ENCODE data around the gene GPX3.

The GPX3 gene

GRCh38 chr5:151018846-151019245, 1.5 kb upstream of the GPX3 start:
- TF ChIP-seq, protein P1, sequence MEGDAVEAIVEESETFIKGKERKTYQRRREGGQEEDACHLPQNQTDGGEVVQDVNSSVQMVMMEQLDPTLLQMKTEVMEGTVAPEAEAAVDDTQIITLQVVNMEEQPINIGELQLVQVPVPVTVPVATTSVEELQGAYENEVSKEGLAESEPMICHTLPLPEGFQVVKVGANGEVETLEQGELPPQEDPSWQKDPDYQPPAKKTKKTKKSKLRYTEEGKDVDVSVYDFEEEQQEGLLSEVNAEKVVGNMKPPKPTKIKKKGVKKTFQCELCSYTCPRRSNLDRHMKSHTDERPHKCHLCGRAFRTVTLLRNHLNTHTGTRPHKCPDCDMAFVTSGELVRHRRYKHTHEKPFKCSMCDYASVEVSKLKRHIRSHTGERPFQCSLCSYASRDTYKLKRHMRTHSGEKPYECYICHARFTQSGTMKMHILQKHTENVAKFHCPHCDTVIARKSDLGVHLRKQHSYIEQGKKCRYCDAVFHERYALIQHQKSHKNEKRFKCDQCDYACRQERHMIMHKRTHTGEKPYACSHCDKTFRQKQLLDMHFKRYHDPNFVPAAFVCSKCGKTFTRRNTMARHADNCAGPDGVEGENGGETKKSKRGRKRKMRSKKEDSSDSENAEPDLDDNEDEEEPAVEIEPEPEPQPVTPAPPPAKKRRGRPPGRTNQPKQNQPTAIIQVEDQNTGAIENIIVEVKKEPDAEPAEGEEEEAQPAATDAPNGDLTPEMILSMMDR (IDR thresholded peaks at IDR 0.05; ENCODE audit: control extremely low read depth, extremely low read depth, low read depth, missing control alignments): no peak
- POLR2A ChIA-PET: no interaction called here
- DNase-seq (ENCODE audit: extremely low spot score): no peak
- CTCF ChIA-PET: no interaction called here

DNA sequence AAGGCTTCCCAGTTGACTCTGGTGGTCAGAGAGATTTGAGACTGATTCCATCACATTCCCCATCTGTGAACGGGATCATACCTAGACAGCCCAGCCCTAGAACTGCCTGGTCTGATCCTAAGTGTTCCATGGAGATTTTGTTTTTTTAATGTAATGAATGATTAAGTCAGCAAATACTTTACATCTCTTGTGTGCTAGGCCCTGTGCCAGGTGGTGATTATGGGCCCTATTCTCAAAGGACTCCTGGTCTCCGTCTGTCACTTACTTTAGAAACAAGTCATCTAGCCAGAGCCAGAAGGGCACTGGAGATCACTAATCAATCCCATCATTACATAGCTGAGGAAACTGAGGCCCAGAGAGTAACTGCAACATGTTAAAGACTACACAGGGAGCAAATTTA, 1.1 kb upstream of the GPX3 start:
- TF ChIP-seq, protein P1 (IDR thresholded peaks at IDR 0.05; ENCODE audit: control extremely low read depth, extremely low read depth, low read depth, missing control alignments): no peak
- POLR2A ChIA-PET: no interaction called here
- CTCF ChIA-PET: no interaction called here
- no peak for DNase-seq (ENCODE audit: extremely low spot score)

- TF ChIP-seq, protein P1 (IDR thresholded peaks at IDR 0.05; ENCODE audit: control extremely low read depth, extremely low read depth, low read depth, missing control alignments): no peak
- ChIA-PET POLR2A (no interaction called here), CTCF (interaction anchor here (0.8 to 2.0 kb wide), 3 partner anchors 9 to 143 kb away, joined by 3 to 4 read pairs (median 3); no protein-coding TSS in a partner anchor)
- DNase-seq (ENCODE audit: extremely low spot score): no peak
Observed at GRCh38 chr5:151021746-151022145, 1.4 kb downstream of the GPX3 start.

- CTCF ChIA-PET: no interaction called here
- POLR2A ChIA-PET: no interaction called here
- TF ChIP-seq, protein P1 (IDR thresholded peaks at IDR 0.05; ENCODE audit: control extremely low read depth, extremely low read depth, low read depth, missing control alignments): no peak
- DNase-seq (ENCODE audit: extremely low spot score): no peak
Observed at GRCh38 chr5:151022511-151023018, 2.2 kb downstream of the GPX3 start.

DNA sequence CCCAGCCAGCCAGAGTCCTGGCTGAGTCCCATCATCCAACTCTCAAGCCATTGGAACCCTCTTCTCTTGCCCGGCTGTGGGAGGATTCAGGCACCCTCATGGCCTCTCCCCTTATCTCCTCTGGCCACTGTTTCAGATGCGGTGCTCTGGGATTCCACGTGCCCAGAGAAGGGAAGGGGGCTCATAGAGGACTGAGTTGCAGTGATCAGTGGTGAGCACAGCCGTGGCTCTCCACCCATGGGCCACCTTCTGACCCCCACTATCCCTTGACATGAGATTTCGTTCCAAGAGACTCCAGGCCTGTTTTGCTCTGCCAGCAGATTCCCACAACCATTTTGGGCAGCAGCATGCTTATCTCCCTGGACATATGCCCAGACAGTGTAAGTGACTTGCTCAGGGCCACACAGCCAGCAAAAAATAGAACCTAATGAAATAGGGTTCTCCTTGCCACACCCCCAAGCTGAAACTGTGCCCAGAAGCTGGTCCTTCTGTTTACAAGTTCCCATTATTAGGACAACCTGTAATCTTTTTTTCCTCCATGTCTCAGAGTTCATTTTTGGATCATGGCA, 2.7 kb downstream of the GPX3 start:
- ChIA-PET CTCF (no interaction called here), POLR2A (no interaction called here)
- no peak for DNase-seq (ENCODE audit: extremely low spot score)
- TF ChIP-seq, protein P1 (IDR thresholded peaks at IDR 0.05; ENCODE audit: control extremely low read depth, extremely low read depth, low read depth, missing control alignments): no peak

DNA sequence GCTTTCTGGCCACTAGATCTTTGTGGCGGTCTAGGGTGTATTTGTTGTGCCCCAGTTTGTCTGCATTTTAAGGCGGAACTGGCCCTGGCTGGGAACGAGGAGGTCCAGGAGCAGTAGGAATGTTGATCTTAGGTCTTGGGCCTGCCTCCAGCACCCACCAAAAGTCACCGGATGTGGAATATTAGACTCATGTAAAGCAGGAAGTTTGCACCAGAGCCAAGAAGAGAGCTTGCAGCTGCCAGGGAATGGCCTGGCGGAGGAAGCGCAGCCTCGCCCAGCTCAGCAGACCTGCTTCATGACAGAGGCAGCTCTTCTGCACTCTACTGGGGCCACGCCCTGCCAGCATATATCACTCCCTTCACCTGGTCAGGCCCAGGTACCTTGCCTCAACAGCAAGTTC, 3.3 kb downstream of the GPX3 start:
- no peak for DNase-seq (ENCODE audit: extremely low spot score)
- CTCF ChIA-PET: interaction anchor here (1.0 kb wide), 1 partner anchor 12 kb away, joined by 3 read pairs; no protein-coding TSS in a partner anchor
- TF ChIP-seq, protein P1 (IDR thresholded peaks at IDR 0.05; ENCODE audit: control extremely low read depth, extremely low read depth, low read depth, missing control alignments): no peak
- POLR2A ChIA-PET: no interaction called here
